GM12875 (cell line): ENCODE results near the gene SNAP25.

ENCODE experiments used
- H3K4me3 ChIP-seq: one replicate; pipeline ENCODE4 v1.5.1; 2011; ENCODE audit warnings: low read depth, low read length, control low read depth
- CTCF ChIP-seq: IDR thresholded peaks from 2 replicates; pipeline ENCODE4 v1.5.1; 2011; ENCODE audit warnings: low read depth, mild to moderate bottlenecking, control low read depth, inconsistent platforms, low read length, moderate library complexity, borderline replicate concordance; ENCODE audit not compliant: insufficient read depth

Gene SNAP25

GRCh38 chr20:10332656-10333415, 114.2 kb downstream of the SNAP25 start:
- H3K4me3 ChIP-seq: no peak overlapping the region
- TF ChIP-seq CTCF: no peak

- H3K4me3 ChIP-seq: no peak overlapping the region
- TF ChIP-seq CTCF: no peak
Observed at GRCh38 chr20:10336959-10337729, 118.5 kb downstream of the SNAP25 start.

- no peak overlapping the region for H3K4me3 ChIP-seq
- TF ChIP-seq CTCF: no peak
Observed at GRCh38 chr20:10338426-10339180, 120.0 kb downstream of the SNAP25 start.

- no peak for TF ChIP-seq CTCF
- no peak overlapping the region for H3K4me3 ChIP-seq
Observed at GRCh38 chr20:10339609-10340008, 121.0 kb downstream of the SNAP25 start.

GRCh38 chr20:10342152-10342551, 123.5 kb downstream of the SNAP25 start:
- no peak for TF ChIP-seq CTCF
- H3K4me3 ChIP-seq: no peak overlapping the region

GRCh38 chr20:10344953-10345352, 126.3 kb downstream of the SNAP25 start:
- no peak for TF ChIP-seq CTCF
- no peak overlapping the region for H3K4me3 ChIP-seq
